NCI-H526 treated with DMSO at 0.1 percent for 48 hours (cell line): Measurements from ENCODE around the gene MAST4.

Source experiments
- DNase-seq: peaks from one replicate; lab custom pipeline; 2025; lab: John Stamatoyannopoulos, UW

The MAST4 gene

DNA sequence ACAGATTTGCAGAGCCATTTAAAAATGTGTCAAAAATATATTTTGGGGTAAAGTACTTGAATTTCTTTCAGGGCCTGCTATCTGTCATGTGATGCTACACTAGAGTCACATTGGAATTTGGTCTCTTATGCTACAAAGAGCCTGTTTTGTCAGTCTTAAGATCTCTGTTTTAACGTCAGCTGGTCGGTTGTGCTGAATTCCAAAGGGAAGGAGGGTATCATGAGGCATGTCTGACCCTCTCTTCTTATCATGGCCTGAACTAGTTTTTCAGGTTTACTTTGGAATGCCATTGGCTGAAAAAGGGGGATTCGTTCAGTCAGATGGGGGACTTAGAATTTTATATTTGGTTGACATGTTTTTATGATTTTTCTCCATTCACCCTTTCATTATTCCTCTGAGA is 309.8 kb downstream of the MAST4 start:
- no peak for DNase-seq

DNA sequence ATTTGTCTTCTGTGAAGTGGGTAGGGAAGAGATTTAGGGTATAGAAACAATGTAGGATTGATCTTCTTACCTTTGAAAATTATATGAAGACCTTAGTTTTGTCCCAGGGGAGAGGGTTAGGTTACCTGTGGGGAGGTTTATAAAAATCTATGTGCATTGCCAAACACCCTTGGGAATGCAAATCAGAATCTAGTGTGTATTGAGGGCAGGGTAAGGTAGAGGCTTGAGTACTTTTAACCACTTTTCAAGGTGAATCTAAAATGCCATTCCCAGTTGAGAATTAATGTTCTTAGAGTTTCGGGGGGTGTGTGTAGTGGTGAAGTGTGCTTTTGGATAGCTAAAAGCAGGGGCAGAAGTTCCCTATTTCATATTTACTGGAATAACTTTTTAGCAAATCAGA is 312.0 kb downstream of the MAST4 start:
- no peak for DNase-seq

DNA sequence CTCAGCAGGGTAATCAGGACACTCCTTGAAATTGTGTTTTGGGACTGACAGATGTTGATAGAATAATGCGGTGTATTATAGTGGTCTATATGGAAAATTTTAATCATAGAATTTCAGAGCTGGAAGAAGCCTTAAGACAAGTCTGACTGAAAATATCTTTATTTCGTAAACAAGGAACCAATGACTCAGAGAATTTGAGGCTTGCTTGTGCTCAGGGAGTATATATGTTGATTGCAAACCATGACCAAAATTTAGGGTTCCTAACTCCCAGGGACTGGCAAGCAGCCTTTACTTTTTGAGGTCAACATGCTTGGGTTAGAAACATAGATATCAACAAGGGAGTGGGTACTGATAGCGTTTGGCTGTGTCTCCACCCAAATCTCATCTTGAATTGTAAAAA is 313.2 kb downstream of the MAST4 start:
- DNase-seq = no peak

DNA sequence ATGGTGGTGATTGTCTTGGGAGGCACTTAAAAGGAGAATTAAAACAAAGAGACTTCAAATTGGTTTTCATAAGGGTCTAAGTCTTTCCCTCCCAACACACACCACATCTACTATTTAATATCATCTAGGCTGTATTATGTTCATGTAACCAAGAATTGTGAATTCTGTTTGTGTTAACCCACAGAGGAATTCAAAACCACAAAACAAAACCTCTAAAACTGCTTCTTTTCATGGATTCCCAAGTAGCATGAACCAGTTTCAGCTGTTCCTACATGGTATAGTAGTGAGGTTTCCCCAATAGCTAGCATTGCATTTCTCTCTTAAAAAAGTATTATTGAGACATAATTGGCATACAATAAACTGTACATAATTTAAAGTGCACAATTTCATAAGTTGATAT is 316.6 kb downstream of the MAST4 start:
- no peak for DNase-seq

DNA sequence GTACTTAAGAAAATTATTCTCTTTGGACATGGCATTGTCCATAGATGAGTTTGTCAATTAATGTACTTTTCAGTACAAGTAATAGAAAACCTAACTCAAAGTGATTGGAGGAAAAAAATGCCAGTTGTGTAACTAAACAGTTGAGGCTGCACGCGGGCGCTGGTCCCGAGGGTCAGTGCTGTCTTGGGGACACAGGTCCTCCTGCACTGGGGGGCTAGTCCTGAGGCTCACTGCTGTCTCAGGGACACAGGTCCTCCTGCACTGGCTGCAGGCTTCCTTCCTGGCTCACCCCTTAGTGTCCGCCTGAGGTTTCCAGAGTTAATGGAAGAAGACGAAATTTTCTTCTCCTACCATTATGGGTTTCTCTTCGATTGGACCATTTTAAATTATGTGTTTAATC is 319.3 kb downstream of the MAST4 start:
- DNase-seq = no peak

DNA sequence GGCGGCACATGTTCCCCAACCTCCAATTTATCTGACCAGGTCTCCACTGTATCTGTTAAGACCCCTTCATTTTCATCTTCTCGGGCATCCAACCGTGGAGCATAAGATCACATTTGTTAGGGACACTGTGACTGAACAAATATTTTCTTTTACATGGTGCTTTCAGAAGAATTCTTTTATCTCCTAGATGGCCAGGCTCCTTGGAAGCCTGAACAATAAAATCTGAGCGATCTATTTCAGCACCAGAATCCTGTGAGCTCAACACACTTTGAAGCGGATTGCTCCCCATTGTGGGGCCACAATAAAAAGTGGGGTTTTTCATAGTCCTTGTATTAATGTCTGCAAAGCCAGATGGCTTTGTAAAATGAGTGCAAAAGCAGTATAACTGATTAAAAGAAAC is 326.7 kb downstream of the MAST4 start:
- no peak for DNase-seq

DNA sequence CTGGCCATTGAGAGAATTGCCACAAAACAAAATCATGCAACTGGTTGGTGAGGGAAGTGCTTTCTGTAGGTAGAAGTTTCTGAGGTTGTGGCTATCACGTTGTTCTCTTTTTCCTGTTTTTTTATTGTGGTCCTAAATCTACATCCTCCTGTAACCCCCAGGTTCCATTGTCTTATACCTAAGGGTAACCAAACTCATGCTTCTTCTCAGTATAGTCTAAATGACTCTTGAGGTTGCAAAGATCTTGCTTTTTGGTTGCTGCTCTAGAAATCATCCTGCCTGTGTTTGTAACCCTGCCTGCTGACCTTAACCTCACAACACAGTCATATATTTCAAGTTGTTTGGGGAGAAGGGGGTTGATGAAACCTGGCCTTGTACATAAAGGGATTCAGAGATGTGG is 327.3 kb downstream of the MAST4 start:
- DNase-seq = no peak

DNA sequence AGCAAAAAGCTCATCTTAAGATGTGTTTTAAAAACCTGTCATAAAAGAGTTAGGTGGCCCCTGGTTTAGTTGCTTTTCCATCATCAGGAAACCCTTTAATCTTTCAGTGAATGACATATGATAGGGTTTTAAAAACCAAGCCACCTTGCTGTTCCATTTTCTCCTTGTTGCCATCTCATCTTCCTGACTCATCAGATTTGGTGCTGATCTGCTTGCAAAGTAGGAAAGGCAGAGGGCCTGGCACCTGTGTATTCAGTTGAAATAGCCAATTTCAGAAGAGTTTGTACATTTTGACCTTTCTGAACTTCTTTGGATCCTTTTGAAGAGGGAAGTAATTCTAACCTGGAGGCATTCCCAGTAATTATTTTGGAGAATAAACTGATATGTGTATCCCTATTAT is 327.7 kb downstream of the MAST4 start:
- DNase-seq = no peak

DNA sequence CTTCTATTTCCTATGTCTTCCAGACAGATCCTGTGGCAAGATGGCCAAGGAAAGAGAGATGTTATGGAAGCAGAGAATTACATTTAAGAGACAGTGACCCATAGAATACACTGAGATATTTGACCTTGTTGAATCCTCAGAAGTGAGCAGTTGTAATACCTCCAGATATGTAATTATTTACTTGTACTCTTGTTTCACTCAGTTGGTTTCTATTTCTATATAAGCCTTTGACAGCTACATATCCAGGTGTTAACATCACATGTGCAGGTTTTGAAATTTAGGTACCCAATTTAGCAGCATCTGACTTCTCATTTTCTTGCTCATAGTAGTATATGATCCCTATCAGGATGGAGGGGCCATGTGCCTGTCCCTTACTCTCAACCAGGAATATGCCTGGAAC is 330.9 kb downstream of the MAST4 start:
- no peak for DNase-seq

DNA sequence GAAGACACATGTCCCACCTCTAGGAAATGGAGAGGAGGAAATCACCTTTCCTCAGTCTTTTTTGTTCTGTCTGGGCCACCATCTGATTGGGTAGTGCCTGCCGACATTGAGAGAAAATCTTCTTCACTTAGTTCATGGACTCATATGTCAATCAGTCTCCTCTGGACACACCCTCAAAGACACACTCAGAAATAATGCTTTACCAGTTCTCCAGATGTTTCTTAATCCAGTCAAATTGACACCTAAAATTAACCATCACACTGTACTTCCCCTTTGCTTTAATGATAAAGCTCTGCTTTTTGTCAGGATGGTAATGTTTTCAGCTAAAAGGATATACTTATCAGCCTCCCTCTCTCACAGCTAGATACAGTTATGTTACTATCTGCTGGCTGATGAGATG is 333.1 kb downstream of the MAST4 start:
- no peak for DNase-seq

DNA sequence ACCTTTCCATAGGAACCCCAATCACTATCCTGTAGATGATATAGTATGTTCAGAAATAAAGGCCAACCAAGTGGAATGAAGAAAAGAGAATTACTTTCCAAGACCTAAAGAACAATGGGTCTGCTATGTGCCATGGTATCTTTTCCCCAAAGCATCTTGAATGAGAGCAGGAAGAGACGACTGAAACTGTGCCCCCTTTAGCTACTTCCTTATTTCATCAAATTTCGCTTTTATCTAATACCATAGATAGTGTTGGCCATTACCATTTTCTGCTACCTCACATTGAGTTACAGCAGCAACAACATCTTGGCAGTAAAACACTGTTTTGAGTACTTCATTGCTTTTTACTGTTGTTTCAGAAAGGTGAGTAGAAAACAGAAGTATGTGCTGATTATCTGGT is 333.8 kb downstream of the MAST4 start:
- no peak for DNase-seq

DNA sequence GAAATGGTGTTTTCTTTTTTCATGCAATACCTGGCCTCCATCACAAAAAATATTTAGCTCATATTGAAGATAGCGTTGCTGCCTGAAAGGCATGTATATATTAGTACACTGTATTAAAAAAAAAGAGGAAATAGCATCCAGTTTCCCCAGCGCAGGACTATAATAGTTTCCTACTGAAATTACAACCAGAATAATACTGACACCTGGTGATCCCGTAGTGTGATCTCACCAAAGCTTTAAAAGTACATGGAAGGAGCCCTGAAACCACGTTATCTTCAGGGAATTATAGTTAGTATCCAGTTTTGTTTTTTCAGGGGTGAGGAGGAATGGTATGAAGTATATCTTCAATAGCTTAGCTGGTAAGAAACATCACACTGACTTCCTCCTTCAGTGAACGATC is 335.5 kb downstream of the MAST4 start:
- no peak for DNase-seq

DNA sequence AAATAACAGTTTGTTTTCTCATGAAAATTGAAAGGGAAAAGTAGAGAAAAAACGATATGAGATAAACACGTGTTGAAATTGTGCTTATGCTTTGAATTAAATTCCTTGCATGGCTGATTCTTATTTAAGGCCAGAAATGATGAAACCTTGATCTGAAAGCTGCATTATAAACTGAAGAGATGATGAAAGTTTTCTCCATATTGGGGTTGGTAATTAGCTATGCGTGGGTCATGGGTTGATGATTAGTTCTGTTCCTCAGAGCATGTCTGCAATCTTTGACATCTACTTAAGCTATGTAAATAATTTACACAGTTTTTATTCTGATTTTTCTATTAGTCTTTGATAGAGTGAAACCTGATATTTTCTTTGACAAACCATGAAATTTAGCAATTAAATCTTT is 336.3 kb downstream of the MAST4 start:
- DNase-seq = no peak

DNA sequence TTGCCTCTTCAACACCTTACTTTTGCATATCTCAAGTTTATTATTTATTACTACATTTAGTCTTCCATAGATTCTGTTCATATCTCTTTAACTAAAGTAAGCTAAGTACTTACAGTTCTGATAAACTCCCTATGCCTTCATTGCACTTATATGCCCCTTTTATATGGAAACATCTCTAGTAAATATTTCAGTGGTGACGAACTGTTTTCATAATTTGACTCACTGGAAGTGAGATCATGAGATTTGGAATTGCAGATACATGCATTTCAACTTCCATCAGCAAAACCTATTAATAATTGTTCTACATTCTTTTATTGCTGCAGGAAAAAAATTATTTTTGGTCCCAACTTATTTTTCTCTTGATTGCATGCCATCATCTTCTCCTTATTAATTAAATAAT is 336.9 kb downstream of the MAST4 start:
- DNase-seq = no peak

DNA sequence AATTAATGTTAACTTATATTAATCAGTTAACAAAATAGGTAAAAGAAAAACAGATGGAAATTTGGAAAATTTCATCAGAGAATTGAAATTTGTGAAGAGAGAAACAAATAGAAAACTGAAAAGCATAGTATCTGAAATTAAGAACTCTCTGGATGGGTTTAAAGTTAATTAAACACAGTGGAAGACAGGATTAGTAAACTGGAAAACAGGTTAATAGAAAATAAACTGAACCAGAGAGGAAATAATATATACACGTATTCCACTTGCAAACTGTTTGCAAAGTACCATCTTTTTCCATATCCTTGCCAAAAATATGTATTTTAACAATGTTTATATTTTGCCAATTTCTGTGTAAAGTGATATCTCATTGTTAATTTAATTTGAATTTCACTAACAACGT is 342.9 kb downstream of the MAST4 start:
- no peak for DNase-seq

DNA sequence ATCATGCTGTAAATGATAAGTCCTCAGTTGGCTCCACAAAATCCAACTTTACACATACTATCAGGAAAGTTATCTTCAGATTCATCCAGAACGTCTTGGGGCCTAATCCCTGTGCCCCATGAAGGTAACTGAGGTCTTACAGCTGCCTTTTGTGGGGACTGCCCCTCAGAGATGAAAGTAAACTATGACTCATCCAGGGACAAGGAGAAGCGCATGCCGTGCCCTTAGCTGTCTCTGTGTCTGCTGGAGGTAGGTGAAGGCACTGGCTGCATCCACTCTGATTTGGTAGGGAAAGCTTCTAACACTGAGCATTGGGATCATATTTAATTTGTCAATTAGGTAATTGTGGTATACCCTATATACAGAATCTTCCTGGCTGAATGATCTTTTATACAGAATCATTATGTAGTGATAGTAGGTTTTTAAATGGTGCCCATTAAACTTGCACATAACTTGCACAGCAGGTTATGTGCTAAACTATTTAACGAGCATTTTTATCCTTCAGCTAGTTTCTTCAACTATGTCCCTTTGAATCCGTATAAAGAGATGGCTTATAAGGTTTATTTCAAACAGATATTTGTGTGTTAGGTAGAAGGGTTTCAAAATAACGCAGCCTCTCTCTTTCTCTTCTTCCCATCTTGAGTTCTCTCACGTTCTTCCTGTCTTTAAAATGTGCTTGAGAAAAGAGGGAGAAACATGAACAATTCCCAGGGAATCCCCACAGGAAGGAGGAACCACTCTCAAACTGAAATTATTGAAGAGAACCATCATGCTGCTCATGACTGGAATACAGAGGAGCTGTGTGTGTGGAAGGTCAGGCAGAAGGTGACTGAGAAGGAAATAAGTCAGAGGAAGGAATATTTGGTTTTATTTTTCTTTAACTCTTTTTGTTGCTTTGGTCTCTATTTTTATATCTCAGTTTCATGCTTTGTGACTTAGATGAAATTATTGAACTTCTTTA is 349.5 kb downstream of the MAST4 start:
- no peak for DNase-seq

DNA sequence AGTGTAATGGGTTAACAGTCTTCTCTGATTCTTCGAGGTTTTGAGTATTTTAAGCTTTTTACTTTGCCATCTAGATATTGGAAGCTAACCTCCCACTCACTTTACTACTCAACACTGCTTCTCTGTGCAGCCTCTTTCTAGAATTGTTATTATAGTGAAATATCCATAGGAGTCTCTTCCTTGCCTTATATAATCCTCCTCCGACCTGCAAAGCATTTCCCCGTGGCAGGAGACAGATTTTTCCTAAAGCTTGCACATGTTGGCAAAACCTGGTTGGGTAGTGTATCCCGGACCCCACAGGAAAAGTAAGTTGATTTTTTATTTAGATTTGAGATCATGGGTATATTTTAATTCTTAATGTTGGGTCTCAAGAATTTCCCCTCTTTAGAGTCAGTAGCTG is 351.3 kb downstream of the MAST4 start:
- no peak for DNase-seq

DNA sequence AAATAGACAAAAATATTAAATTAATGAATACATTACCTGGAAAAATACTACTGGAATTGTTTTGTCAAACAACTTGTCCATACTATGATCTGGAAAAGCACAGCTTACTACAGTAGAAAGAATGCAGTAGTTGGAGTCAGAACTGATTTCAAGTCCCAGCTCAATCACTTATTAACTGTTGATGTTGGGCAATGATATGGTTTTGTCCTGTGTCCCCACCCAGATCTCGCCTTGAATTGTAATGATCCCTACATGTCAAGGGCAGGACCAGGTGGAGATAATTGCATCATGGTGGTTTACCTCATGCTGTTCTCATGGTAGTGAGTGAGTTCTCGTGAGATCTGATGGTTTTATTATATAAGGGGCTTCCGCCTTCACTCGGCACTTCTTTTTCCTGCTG is 352.9 kb downstream of the MAST4 start:
- no peak for DNase-seq

DNA sequence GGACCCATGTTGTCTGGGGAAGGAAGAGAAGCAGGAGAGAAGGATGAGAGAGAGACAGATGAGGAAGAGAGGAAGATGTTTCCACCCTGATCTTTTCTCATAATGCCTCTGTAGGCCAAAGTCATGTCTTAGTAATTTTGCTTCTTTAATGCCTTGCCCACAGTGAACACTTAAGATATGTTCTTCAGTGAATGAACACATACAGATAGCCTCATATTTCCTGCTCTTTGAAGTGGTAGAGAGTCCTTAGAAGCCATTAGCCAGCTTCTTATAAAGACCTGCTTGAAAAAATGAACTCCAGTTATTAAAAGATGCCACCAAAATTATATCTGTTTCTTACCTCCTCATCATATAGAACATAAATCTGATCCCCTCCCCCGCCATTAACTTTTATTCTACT is 356.0 kb downstream of the MAST4 start:
- DNase-seq = no peak

DNA sequence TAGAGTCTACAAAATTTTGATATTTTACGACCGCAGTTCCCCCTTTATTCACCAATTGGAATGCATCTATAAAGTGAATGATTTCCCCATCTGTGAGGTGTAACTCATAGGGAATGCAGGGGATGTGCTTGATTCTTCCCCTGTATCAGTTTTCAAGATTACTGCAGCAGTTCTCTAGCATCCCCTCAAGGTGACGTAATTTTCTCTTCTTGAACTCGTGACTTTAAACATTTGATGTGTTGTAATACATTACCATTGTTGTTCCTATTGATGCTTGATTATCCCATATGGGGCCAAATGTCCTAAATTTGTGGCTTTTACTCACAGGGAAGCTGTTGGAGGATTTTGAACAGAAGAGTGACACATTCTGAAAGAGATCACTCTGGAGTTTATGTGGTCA is 360.2 kb downstream of the MAST4 start:
- DNase-seq = no peak

DNA sequence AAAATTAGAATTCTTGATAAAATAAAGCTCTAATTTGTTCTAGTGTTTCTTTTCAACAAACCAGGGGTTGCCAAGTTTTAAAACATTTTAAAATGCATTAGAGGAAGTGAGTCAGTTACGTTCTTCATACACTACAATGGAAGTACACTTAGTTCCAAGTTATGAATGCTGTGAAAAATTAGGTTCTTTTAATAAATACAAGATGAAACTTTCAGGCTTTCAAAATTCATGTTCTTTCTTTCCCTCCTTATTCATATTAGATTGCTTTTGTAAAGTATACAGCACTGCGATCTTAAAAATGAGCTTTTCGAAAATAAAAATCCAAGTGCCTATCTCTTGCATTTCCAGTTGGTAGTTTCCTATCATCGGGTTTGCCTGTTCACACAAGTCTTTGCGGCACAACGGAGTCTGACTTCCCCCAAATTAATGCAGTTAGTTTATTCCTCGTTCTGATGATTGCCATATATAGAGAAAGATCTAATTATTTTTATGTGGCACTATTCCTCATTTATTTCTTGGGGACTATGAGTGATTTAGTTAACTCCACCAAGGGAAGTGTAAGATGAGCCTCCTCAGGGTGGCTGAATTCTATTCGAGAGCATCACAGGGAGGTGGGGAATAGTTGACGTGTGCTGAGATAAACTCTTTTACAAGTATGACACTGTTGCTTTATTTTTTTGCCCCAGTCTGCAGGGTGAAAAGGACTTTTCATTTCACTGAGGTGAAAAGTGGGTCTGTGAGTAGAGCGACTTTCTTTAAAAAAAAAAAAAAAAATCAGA is 362.2 kb downstream of the MAST4 start:
- DNase-seq = no peak

DNA sequence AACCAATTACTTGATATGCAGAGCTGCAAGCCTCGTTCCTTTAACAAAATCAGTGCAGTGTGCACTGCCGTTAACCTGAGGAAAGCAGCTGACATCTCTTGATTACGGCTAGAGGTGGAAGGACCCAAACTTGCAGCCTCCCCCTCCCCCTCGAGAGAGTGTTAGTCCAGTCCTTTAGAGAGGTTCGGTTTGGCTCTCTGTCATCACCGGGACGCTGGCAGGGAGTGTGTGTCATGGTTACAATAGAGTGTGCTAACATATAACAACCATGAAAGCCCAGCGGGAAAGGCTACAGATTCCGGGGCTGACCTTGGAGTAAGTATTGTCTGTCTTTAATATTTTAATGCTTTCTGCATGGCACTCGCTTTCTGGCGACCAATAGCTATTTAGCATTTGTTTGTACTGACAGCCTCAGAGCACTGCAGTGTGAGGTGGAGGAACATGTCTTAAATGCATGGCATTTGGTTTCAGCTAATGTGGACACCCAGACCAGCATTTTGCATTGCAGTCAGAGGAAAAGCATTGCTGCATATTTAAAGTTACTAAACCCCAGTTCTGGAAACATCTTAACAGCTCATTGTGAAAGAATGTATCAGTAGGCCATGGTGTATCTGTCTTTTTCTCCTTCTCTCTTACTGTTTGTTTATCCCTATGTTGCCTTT is 362.9 kb downstream of the MAST4 start:
- no peak for DNase-seq

DNA sequence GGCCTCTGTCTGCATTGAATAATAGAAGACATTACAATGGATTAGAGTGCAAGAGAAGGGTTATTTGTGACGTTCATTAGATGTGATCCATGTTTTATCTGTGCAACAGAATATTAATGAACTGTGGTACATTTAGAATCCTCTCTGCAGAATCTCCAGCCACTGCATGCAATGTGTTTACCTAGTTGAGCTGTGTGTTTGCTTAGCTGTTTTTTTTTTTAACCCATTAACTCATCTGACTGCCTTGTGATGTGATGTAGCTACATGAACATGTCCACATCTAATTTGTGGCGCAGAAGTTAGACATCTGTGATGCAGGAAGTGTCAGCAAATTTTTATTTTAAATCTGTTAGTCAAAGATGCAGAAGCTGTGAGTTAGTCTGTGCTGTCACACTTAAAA is 363.5 kb downstream of the MAST4 start:
- no peak for DNase-seq
